Measurements from ENCODE around the gene ATE1.
"Not testable (repeated sequence)": the region's sequence is repeated elsewhere in the genome, so short reads cannot be mapped to it uniquely, and the experiment has no call there.

The ATE1 gene
- total RNA-seq: 59.7 to 67.4 reads per million in 2 experiments

- DNase-seq (ENCODE audit: low read depth): peak; percentile 78
These were observed at the start of gene ATE1 for GRCh38 chr10:121927841-121928527. ATE1 (minus strand) TSS chr10:121928031; CDS start chr10:121927949, 82 bp downstream.

- no peak for DNase-seq (ENCODE audit: low read depth)
These were observed 48.8 kb upstream of the ATE1 start for GRCh38 chr10:121976607-121977006.

GRCh38 chr10:121975295-121976086 is 47.7 kb upstream of the ATE1 start:
- no peak for DNase-seq (ENCODE audit: low read depth)

- DNase-seq (ENCODE audit: low read depth): peak; percentile 39
These were observed 46.9 kb upstream of the ATE1 start, which contains the start of gene NSMCE4A for GRCh38 chr10:121974535-121975294. NSMCE4A (minus strand) TSS chr10:121975217; CDS start chr10:121975165, 52 bp downstream.

GRCh38 chr10:121974019-121974534 is 46.2 kb upstream of the ATE1 start:
- DNase-seq (ENCODE audit: low read depth): no peak

GRCh38 chr10:121969086-121969485 is 41.3 kb upstream of the ATE1 start:
- DNase-seq (ENCODE audit: low read depth): not testable (repeated sequence)

GRCh38 chr10:121965996-121966395 is 38.2 kb upstream of the ATE1 start:
- DNase-seq (ENCODE audit: low read depth): no peak

- no peak for DNase-seq (ENCODE audit: low read depth)
These were observed 33.6 kb upstream of the ATE1 start for GRCh38 chr10:121961456-121961855.

- DNase-seq (ENCODE audit: low read depth): no peak
These were observed 31.8 kb upstream of the ATE1 start for GRCh38 chr10:121959671-121960070.

- no peak for DNase-seq (ENCODE audit: low read depth)
These were observed 28.6 kb upstream of the ATE1 start for GRCh38 chr10:121956111-121957061.

GRCh38 chr10:121952226-121952625 is 24.4 kb upstream of the ATE1 start:
- DNase-seq (ENCODE audit: low read depth): no peak

- DNase-seq (ENCODE audit: low read depth): no peak
These were observed 21.6 kb upstream of the ATE1 start for GRCh38 chr10:121949451-121949850.

- no peak for DNase-seq (ENCODE audit: low read depth)
These were observed 21.2 kb upstream of the ATE1 start for GRCh38 chr10:121949049-121949448.

GRCh38 chr10:121947343-121948330 is 19.8 kb upstream of the ATE1 start:
- DNase-seq (ENCODE audit: low read depth): no peak

- no peak for DNase-seq (ENCODE audit: low read depth)
These were observed 15.1 kb upstream of the ATE1 start for GRCh38 chr10:121942749-121943416.

GRCh38 chr10:121941532-121941931 is 13.7 kb upstream of the ATE1 start:
- DNase-seq (ENCODE audit: low read depth): no peak

- no peak for DNase-seq (ENCODE audit: low read depth)
These were observed 8.5 kb upstream of the ATE1 start for GRCh38 chr10:121936295-121936694.

- DNase-seq (ENCODE audit: low read depth): no peak
These were observed 7.9 kb upstream of the ATE1 start for GRCh38 chr10:121935702-121936101.

Measured in T follicular helper cell (primary cell).